B cell (primary cell): Measurements from ENCODE around the gene DDR1. TPM values are rescaled to one million over a fixed set of nuclear protein-coding genes. Genes with fewer than 3 reads are reported as not detected.

Experiments used
- ATAC-seq: fragments of 200-7000 bp; cut with Tn5 transposase; one replicate; pipeline ENCODE4 v1.10.0; 2021; ENCODE audit warnings: low read depth, mild to moderate bottlenecking, moderate number of reproducible peaks, moderate library complexity
- CTCF ChIA-PET: fragments of 350-600 bp; sonication (Branson Sonifier 250); formaldehyde crosslinking; loops from one replicate; lab custom pipeline; 2021; ENCODE audit warnings: antibody characterized with exemption, inconsistent platforms; lab: Charles Lee
- POLR2A ChIA-PET: fragments of 350-600 bp; sonication (Branson Sonifier 250); formaldehyde crosslinking; loops from one replicate; lab custom pipeline; 2021; ENCODE audit warnings: antibody characterized with exemption; lab: Charles Lee
- DNase-seq: peaks from one replicate; pipeline ENCODE4 v3.0.0; 2013
- H2AFZ ChIP-seq: 2 replicates; pipeline ENCODE4 v1.6.1; 2012; ENCODE audit warnings: mild to moderate bottlenecking, low read depth, low read length; ENCODE audit not compliant: insufficient read depth, poor library complexity, severe bottlenecking
- H3K27ac ChIP-seq, 2 donors: 1 replicate in 1 of 2; 2 replicates in 1 of 2; pipeline ENCODE4 v1.5.1; 2012 to 2013; ENCODE audit warnings: low read length in 2 of 2, mild to moderate bottlenecking in 2 of 2, moderate library complexity in 1 of 2
- H3K27me3 ChIP-seq, 4 experiments: fragments of 200-600 bp in 1 of 4; sonication (generic) in 1 of 4; replicated peaks in 1 of 4; 1 replicate in 2 of 4; 2 replicates in 2 of 4; pipeline versions ENCODE4 v1.6.1 to v1.7.0; 2013 to 2016; ENCODE audit warnings: low read length in 3 of 4, mild to moderate bottlenecking in 2 of 4, mixed read lengths in 1 of 4, moderate library complexity in 1 of 4; ENCODE audit not compliant: insufficient read depth in 4 of 4, control insufficient read depth in 3 of 4; ENCODE audit errors: control extremely low read depth in 1 of 4
- H3K36me3 ChIP-seq, 2 experiments: replicated peaks in 1 of 2; 1 replicate in 1 of 2; 2 replicates in 1 of 2; pipeline versions ENCODE4 v1.6.1 to v1.7.1; 2013; ENCODE audit warnings: low read length in 1 of 2; ENCODE audit not compliant: insufficient read depth in 2 of 2, control insufficient read depth in 1 of 2; ENCODE audit errors: control extremely low read depth in 1 of 2, extremely low read depth in 1 of 2
- H3K4me1 ChIP-seq, 2 donors: fragments of 200-600 bp in 1 of 2; sonication (generic) in 1 of 2; 1 replicate in 1 of 2; 2 replicates in 1 of 2; pipeline versions ENCODE4 v1.5.1 to v1.6.1; 2013 to 2017; ENCODE audit warnings: low read length in 2 of 2; ENCODE audit not compliant: control insufficient read depth in 2 of 2, insufficient read depth in 2 of 2
- H3K4me2 ChIP-seq: replicated peaks from 2 replicates; pipeline ENCODE3; 2012; ENCODE audit warnings: mild to moderate bottlenecking, low read depth, low read length; ENCODE audit not compliant: poor library complexity, severe bottlenecking
- H3K4me3 ChIP-seq, 5 experiments: fragments of 200-600 bp in 1 of 5; sonication (generic) in 1 of 5; 1 replicate in 3 of 5; 2 replicates in 2 of 5; pipeline versions ENCODE4 v1.5.1 to v1.7.0; 2011 to 2016; ENCODE audit warnings: low read length in 4 of 5, mild to moderate bottlenecking in 4 of 5, low read depth in 2 of 5, control low read depth in 1 of 5, moderate library complexity in 1 of 5; ENCODE audit not compliant: insufficient read depth in 1 of 5; ENCODE audit errors: control extremely low read depth in 1 of 5, extremely low read depth in 1 of 5
- H3K79me2 ChIP-seq: fragments of 200-600 bp; sonication (generic); one replicate; pipeline ENCODE4 v1.6.0; 2016; ENCODE audit warnings: low read length; ENCODE audit not compliant: control insufficient read depth, insufficient read depth
- H3K9ac ChIP-seq: fragments of 200-600 bp; sonication (generic); 2 replicates; pipeline ENCODE4 v1.6.1; 2017; ENCODE audit warnings: mild to moderate bottlenecking, low read length, moderate library complexity
- H3K9me3 ChIP-seq, 3 donors: one replicate each; pipeline versions ENCODE4 v1.6.1 to v1.7.1; 2013; ENCODE audit warnings: low read length in 2 of 3; ENCODE audit not compliant: control insufficient read depth in 2 of 3, insufficient read depth in 1 of 3; ENCODE audit errors: control extremely low read depth in 1 of 3
- H4K20me1 ChIP-seq: 2 replicates; pipeline ENCODE4 v1.6.0; 2012; ENCODE audit warnings: mild to moderate bottlenecking, low read length; ENCODE audit not compliant: insufficient read depth, control insufficient read depth, poor library complexity, severe bottlenecking
- H3K27ac Mint-ChIP-seq: one replicate; pipeline ENCODE4 v1.8.0; 2021; ENCODE audit warnings: mixed read lengths
- H3K27me3 Mint-ChIP-seq: one replicate; pipeline ENCODE4 v1.8.0; 2021; ENCODE audit warnings: mixed read lengths
- H3K4me1 Mint-ChIP-seq: one replicate; pipeline ENCODE4 v1.8.0; 2021; ENCODE audit warnings: mixed read lengths
- H3K4me3 Mint-ChIP-seq: one replicate; pipeline ENCODE4 v1.8.0; 2021; ENCODE audit warnings: mixed read lengths
- H3K9me3 Mint-ChIP-seq: one replicate; pipeline ENCODE4 v1.8.0; 2022; ENCODE audit warnings: mixed read lengths; ENCODE audit not compliant: insufficient read depth
- EZH2 ChIP-seq: IDR thresholded peaks from 2 replicates; pipeline ENCODE4 v1.6.1; 2012; ENCODE audit warnings: borderline replicate concordance, low read depth, mild to moderate bottlenecking, moderate library complexity, low read length; ENCODE audit not compliant: insufficient read depth, poor library complexity, severe bottlenecking
- WGBS: methylation state at CpG from one replicate; pipeline ENCODE4 v1.1.5; 2013; ENCODE audit warnings: missing lambda C conversion rate; ENCODE audit not compliant: insufficient coverage; 5-methylcytosine and 5-hydroxymethylcytosine counted together
- intact Hi-C: fragments of 100-400 bp; cut with micrococcal nuclease; formaldehyde crosslinking; loops from one replicate; pipeline ENCODE4 v1.10.0; 2022
- polyA plus RNA-seq: library from polyadenylated mRNA; depleted of rRNA; stranded (reverse); fragments of >200 nt; gene quantifications from 2 replicates; pipeline ENCODE4 v1.2.3, GENCODE V29; 2012
- total RNA-seq, 2 donors: library from RNA; stranded (reverse); fragments of 120-200 nt in 1 of 2; gene quantifications; 1 replicate in 1 of 2; 2 replicates in 1 of 2; pipeline versions ENCODE4 v1.2.3 to v1.2.4, GENCODE V29; 2013 to 2022
- TF ChIP-seq, protein P1 (sequence below): fragments of 200-600 bp; IDR thresholded peaks from one replicate; pipeline ENCODE4 v1.8.0; 2022; ENCODE audit warnings: antibody characterized with exemption, mild to moderate bottlenecking

Gene DDR1
- total and polyA plus RNA-seq, 2 donors (not counting 1 experiment from before 2014, with no cell fraction given), result 28.8 to 61.7 TPM

DNA sequence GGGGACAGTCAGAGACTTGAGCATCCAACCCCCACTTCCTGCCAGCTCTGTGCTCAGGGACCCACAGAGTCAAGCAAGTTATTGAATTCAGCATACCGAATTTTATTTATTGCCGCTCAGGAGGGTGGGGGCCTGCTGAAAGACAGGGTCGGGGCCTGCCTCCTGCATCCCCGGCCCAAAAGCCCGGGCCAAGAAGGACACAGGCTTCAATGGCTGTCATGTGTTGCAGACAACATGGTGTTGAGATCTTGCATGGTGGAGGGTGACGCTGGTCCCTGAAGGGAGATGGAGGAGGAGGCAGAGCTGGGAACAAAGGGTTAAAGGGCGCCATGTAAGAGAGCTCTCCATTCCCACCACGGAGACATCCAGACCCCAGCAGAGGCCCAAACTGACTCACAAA, 47.0 kb downstream of the DDR1 start:
- Histone ChIP-seq H3K4me3 (no peak overlapping the region), H2AFZ (no peak overlapping the region), H3K9ac (no peak overlapping the region), H3K27ac (no peak overlapping the region), H3K27me3 (peaks cover 0 to 3% (median under 1%) of the 10 kb centered on the region in 4 experiments), H3K36me3 (peaks cover under 1 to 6% of the 10 kb centered on the region in 2 experiments), H3K4me2 (no peak overlapping the region), H3K9me3 (peaks cover 0 to 11% (median 6%) of the 10 kb centered on the region in 3 donors), H3K79me2 (no peaks in the 10 kb centered on the region), H3K4me1 (no peaks in the 10 kb centered on the region), H4K20me1 (no peaks in the 10 kb centered on the region)
- ATAC-seq (no peak), DNase-seq (no peak)
- 80% methylated on average over 7 of the region's 8 CpGs for WGBS
- POLR2A ChIA-PET, result no interaction called here
- CTCF ChIA-PET, result no interaction called here
- Mint-ChIP-seq H3K9me3 (peaks cover 6% of the 10 kb centered on the region), H3K27me3 (peaks cover 14% of the 10 kb centered on the region), H3K4me1 (no peaks in the 10 kb centered on the region), H3K4me3 (no peak overlapping the region), H3K27ac (no peak overlapping the region)
- TF ChIP-seq EZH2, result no peak
- TF ChIP-seq, protein P1, sequence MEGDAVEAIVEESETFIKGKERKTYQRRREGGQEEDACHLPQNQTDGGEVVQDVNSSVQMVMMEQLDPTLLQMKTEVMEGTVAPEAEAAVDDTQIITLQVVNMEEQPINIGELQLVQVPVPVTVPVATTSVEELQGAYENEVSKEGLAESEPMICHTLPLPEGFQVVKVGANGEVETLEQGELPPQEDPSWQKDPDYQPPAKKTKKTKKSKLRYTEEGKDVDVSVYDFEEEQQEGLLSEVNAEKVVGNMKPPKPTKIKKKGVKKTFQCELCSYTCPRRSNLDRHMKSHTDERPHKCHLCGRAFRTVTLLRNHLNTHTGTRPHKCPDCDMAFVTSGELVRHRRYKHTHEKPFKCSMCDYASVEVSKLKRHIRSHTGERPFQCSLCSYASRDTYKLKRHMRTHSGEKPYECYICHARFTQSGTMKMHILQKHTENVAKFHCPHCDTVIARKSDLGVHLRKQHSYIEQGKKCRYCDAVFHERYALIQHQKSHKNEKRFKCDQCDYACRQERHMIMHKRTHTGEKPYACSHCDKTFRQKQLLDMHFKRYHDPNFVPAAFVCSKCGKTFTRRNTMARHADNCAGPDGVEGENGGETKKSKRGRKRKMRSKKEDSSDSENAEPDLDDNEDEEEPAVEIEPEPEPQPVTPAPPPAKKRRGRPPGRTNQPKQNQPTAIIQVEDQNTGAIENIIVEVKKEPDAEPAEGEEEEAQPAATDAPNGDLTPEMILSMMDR, result no peak
- intact Hi-C loops, result no loop called here

DNA sequence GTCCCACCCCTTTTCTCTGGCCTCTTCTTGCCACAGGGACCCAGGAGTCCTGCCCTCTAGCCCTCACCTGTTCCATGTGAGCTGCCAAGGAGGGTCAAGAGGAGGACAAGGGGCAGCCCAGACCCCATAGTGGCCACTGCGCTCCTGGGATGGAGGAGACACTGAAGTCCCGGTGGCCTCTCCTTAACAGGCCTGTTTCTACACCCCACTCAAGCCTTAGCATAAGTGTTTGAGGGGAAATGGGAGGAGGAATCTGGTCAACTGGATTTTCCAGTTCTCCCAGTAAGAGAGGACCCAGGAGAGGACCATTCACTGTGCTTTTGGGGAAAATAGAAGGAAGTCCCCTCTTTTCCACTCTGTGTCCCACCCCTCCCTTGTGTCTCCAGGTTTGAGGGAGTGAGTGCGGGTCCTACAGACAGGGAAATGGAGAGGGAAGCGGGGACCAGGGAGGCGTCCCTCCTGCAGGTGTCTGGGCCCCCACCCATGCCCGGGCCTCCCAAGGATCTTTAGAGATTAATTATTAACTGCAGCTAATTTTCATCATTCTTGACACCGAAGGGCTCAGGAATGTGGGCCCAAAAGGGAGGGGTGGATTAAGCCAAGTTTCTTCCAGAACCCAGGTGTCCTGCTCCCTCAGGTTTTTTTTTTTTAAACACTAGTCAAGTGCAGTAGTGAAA, 47.8 kb downstream of the DDR1 start, which contains the start of gene SFTA2:
TSS of gene SFTA2 (minus strand) at position 202 of the 677 bp plus-strand sequence. CDS start at position 128, 74 bp downstream.
- Histone ChIP-seq H3K27ac (no peak within 1 kb of the TSS), H3K4me1 (no peaks in the 10 kb centered on the region), H2AFZ (no peak within 1 kb of the TSS), H3K27me3 (peaks cover 0 to 3% (median under 1%) of the 10 kb centered on the region in 4 experiments), H3K36me3 (no peaks in the 10 kb centered on the region), H4K20me1 (no peaks in the 10 kb centered on the region), H3K4me3 (no peak within 1 kb of the TSS), H3K9me3 (peaks cover 0 to 11% (median 6%) of the 10 kb centered on the region in 3 donors), H3K4me2 (no peak within 1 kb of the TSS), H3K9ac (no peak within 1 kb of the TSS), H3K79me2 (no peaks in the 10 kb centered on the region)
- DNase-seq (no peak), ATAC-seq (no peak)
- Mint-ChIP-seq H3K27me3 (peaks cover 18% of the 10 kb centered on the region), H3K27ac (no peak within 1 kb of the TSS), H3K4me3 (no peak within 1 kb of the TSS), H3K9me3 (peaks cover 6% of the 10 kb centered on the region), H3K4me1 (no peaks in the 10 kb centered on the region)
- WGBS, result 90% methylated on average over 2 of the region's 7 CpGs
- ChIA-PET POLR2A (no interaction called here), CTCF (no interaction called here)
- TF ChIP-seq EZH2, result no peak
- TF ChIP-seq, protein P1, result no peak
- intact Hi-C loops, result no loop called here
